Small intestine (tissue), 7 donors: ENCODE data around the gene CPTP. TPM values are rescaled to one million over a fixed set of nuclear protein-coding genes. Genes with fewer than 3 reads are reported as not detected.

Experiments
- DNase-seq, 2 donors: peaks; one replicate each; pipeline versions ENCODE4 v3.0.0 to v3.0.0-alpha.2; 2013
- FAIRE-seq: peaks from 2 replicates; lab custom pipeline; 2012; peaks lifted over from hg19 to GRCh38; lab: Jason Lieb, UNC
- H3K27ac ChIP-seq, 3 donors: one replicate each; pipeline ENCODE4 v1.5.1; 2013; ENCODE audit warnings: low read length in 2 of 3, mild to moderate bottlenecking in 2 of 3, control low read depth in 1 of 3, inconsistent platforms in 1 of 3, low read depth in 1 of 3, moderate library complexity in 1 of 3
- H3K27me3 ChIP-seq, 3 donors: one replicate each; pipeline ENCODE4 v1.6.1; 2013; ENCODE audit warnings: low read length in 3 of 3, inconsistent platforms in 1 of 3; ENCODE audit not compliant: control insufficient read depth in 3 of 3, insufficient read depth in 3 of 3
- H3K36me3 ChIP-seq, 3 donors: one replicate each; pipeline ENCODE4 v1.6.1; 2013; ENCODE audit warnings: low read length in 3 of 3, inconsistent platforms in 1 of 3, low read depth in 1 of 3, mild to moderate bottlenecking in 1 of 3, moderate library complexity in 1 of 3; ENCODE audit not compliant: control insufficient read depth in 3 of 3, insufficient read depth in 2 of 3
- H3K4me1 ChIP-seq, 3 donors: one replicate each; pipeline ENCODE4 v1.6.1; 2013; ENCODE audit warnings: low read length in 2 of 3, inconsistent platforms in 1 of 3, low read depth in 1 of 3, mild to moderate bottlenecking in 1 of 3, moderate library complexity in 1 of 3; ENCODE audit not compliant: control insufficient read depth in 3 of 3, insufficient read depth in 2 of 3
- H3K4me3 ChIP-seq, 3 donors: one replicate each; pipeline ENCODE4 v1.5.1; 2013; ENCODE audit warnings: low read length in 3 of 3, control low read depth in 1 of 3, inconsistent platforms in 1 of 3, low read depth in 1 of 3, mild to moderate bottlenecking in 1 of 3, moderate library complexity in 1 of 3
- H3K9me3 ChIP-seq, 2 donors: one replicate each; pipeline ENCODE4 v1.6.1; 2013; ENCODE audit warnings: low read depth in 1 of 2, low read length in 1 of 2; ENCODE audit not compliant: control insufficient read depth in 2 of 2, insufficient read depth in 1 of 2
- WGBS, 3 donors: extraction: QIAGEN DNeasy Blood & Tissue Kit; methylation state at CpG; one replicate each; pipeline ENCODE4 v1.1.7; 2013; 5-methylcytosine and 5-hydroxymethylcytosine counted together
- polyA plus RNA-seq, 4 donors: library from polyadenylated mRNA; stranded (reverse) in 3 of 4; unstranded in 1 of 4; fragments of 200-250 nt in 3 of 4; fragments of 120-200 nt in 1 of 4; gene quantifications; one replicate each; pipeline versions ENCODE4 v1.2.1 to v1.2.3, GENCODE V29; 2013
- donor health status: healthy with polysubstance abuse.
- donor health status: control.
- donor health status: control.
- donor health status: Bipolar disorder and iron deficiency.
- donor health status: healthy.

Gene CPTP
- polyA plus RNA-seq, 4 donors, result 18.5 to 71.3 (median 45.1) TPM

GRCh38 chr1:1290238-1290731, 34.3 kb upstream of the CPTP start:
- peak; percentile 67 to 71 for DNase-seq
- no peak for FAIRE-seq
- Histone ChIP-seq H3K36me3 (peaks cover 0 to 25% (median 0%) of the 10 kb centered on the region in 3 donors), H3K9me3 (no peaks in the 10 kb centered on the region), H3K27me3 (peaks cover 0 to 15% (median 4%) of the 10 kb centered on the region in 3 donors), H3K4me3 (no peak overlapping the region), H3K27ac (no peak overlapping the region), H3K4me1 (peaks cover 0 to 23% (median 0%) of the 10 kb centered on the region in 3 donors)
- WGBS, 3 donors, result 35 to 47% (median 40%) methylated on average over 15 of the region's 15 CpGs

- H3K27ac ChIP-seq, result no peak overlapping the region
- peaks cover 0 to 14% (median 4%) of the 10 kb centered on the region in 3 donors for H3K27me3 ChIP-seq
- peaks cover 0 to 33% (median 4%) of the 10 kb centered on the region in 3 donors for H3K36me3 ChIP-seq
- DNase-seq (peak; percentile 33 to 49), FAIRE-seq (no peak)
- H3K4me3 ChIP-seq, result no peak overlapping the region
- no peaks in the 10 kb centered on the region for H3K9me3 ChIP-seq
- WGBS, 3 donors, result 11 to 45% (median 27%) methylated on average over 25 to 28 of the region's 28 CpGs
- peaks cover 0 to 19% (median 0%) of the 10 kb centered on the region in 3 donors for H3K4me1 ChIP-seq
These were observed 33.5 kb upstream of the CPTP start for GRCh38 chr1:1291023-1291528.

- 17 to 43% (median 28%) methylated on average over 35 to 45 of the region's 45 CpGs for WGBS, 3 donors
- FAIRE-seq, result no peak
- DNase-seq, result peak; percentile 84 to 85
- Histone ChIP-seq H3K9me3 (no peaks in the 10 kb centered on the region), H3K27ac (no peak overlapping the region), H3K27me3 (peaks cover 0 to 9% (median 4%) of the 10 kb centered on the region in 3 donors), H3K4me1 (peaks cover 0 to 19% (median 0%) of the 10 kb centered on the region in 3 donors), H3K36me3 (peaks cover 0 to 40% (median 4%) of the 10 kb centered on the region in 3 donors), H3K4me3 (no peak overlapping the region)
These were observed 32.8 kb upstream of the CPTP start for GRCh38 chr1:1291548-1292441.

- WGBS, 3 donors, result 89 to 90% (median 89%) methylated on average over 9 of the region's 9 CpGs
These were observed 32.2 kb upstream of the CPTP start for GRCh38 chr1:1292442-1292779.

GRCh38 chr1:1292851-1293250, 31.8 kb upstream of the CPTP start:
- WGBS, 3 donors, result 91 to 95% (median 93%) methylated on average over 18 of the region's 18 CpGs
- H3K27me3 ChIP-seq, result peaks cover 0 to under 1% (median 0%) of the 10 kb centered on the region in 3 donors
- no peak for FAIRE-seq

More at GRCh38 chr1:1292442-1292779, 32.2 kb upstream of the CPTP start:
- no peak overlapping the region for H3K27ac ChIP-seq
- H3K36me3 ChIP-seq, result peaks cover 0 to 42% (median 4%) of the 10 kb centered on the region in 3 donors
- FAIRE-seq, result no peak
- H3K4me1 ChIP-seq, result peaks cover 0 to 19% (median 0%) of the 10 kb centered on the region in 3 donors
- no peak for DNase-seq
- no peak overlapping the region for H3K4me3 ChIP-seq
- peaks cover 0 to 4% (median 3%) of the 10 kb centered on the region in 3 donors for H3K27me3 ChIP-seq
- H3K9me3 ChIP-seq, result no peaks in the 10 kb centered on the region

GRCh38 chr1:1293263-1294249, 31.0 kb upstream of the CPTP start:
- FAIRE-seq (no peak), DNase-seq (no peak)
- no peak overlapping the region for H3K27ac ChIP-seq
- H3K27me3 ChIP-seq, result no peaks in the 10 kb centered on the region
- 83 to 86% (median 83%) methylated on average over 53 to 94 of the region's 94 CpGs for WGBS, 3 donors
- H3K4me3 ChIP-seq, result no peak overlapping the region
- peaks cover 0 to 50% (median 4%) of the 10 kb centered on the region in 3 donors for H3K36me3 ChIP-seq
- peaks cover 0 to 19% (median 0%) of the 10 kb centered on the region in 3 donors for H3K4me1 ChIP-seq
- H3K9me3 ChIP-seq, result no peaks in the 10 kb centered on the region

More at GRCh38 chr1:1292851-1293250, 31.8 kb upstream of the CPTP start:
- no peak for DNase-seq
- Histone ChIP-seq H3K9me3 (no peaks in the 10 kb centered on the region), H3K4me3 (no peak overlapping the region), H3K36me3 (peaks cover 0 to 45% (median 4%) of the 10 kb centered on the region in 3 donors), H3K4me1 (peaks cover 0 to 19% (median 0%) of the 10 kb centered on the region in 3 donors), H3K27ac (no peak overlapping the region)

- H3K27me3 ChIP-seq, result no peaks in the 10 kb centered on the region
- peaks cover 0 to 19% (median 0%) of the 10 kb centered on the region in 3 donors for H3K4me1 ChIP-seq
- DNase-seq (no peak), FAIRE-seq (no peak)
- H3K4me3 ChIP-seq, result no peak overlapping the region
- no peaks in the 10 kb centered on the region for H3K9me3 ChIP-seq
- H3K36me3 ChIP-seq, result peaks cover 0 to 59% (median 4%) of the 10 kb centered on the region in 3 donors
- WGBS, 3 donors, result 90 to 97% (median 94%) methylated on average over 50 to 58 of the region's 58 CpGs
- H3K27ac ChIP-seq, result no peak overlapping the region
These were observed 30.2 kb upstream of the CPTP start for GRCh38 chr1:1294250-1294890.
